Liver (tissue), 9 donors: ENCODE results near the gene PTBP3. TPM values are rescaled to one million over a fixed set of nuclear protein-coding genes. Genes with fewer than 3 reads are reported as not detected.

Experiments
- DNase-seq: peaks from one replicate; pipeline ENCODE4 v3.0.0-alpha.2; 2017; ENCODE audit warnings: low spot score
- H3K27ac ChIP-seq, 2 donors: one replicate each; pipeline ENCODE4 v1.7.0; 2013; ENCODE audit warnings: inconsistent platforms in 2 of 2, low read length in 2 of 2, control low read depth in 1 of 2, low read depth in 1 of 2, mild to moderate bottlenecking in 1 of 2
- H3K27me3 ChIP-seq, 4 donors: one replicate each; pipeline versions ENCODE4 v1.6.1 to v1.7.0; 2013; ENCODE audit warnings: low read length in 3 of 4, inconsistent platforms in 1 of 4, mild to moderate bottlenecking in 1 of 4, moderate library complexity in 1 of 4; ENCODE audit not compliant: control insufficient read depth in 4 of 4, insufficient read depth in 4 of 4
- H3K36me3 ChIP-seq, 4 donors: one replicate each; pipeline versions ENCODE4 v1.6.1 to v1.7.0; 2013; ENCODE audit warnings: low read length in 3 of 4, mild to moderate bottlenecking in 3 of 4, low read depth in 1 of 4, moderate library complexity in 1 of 4; ENCODE audit not compliant: control insufficient read depth in 4 of 4, insufficient read depth in 3 of 4
- H3K4me1 ChIP-seq, 4 donors: one replicate each; pipeline versions ENCODE4 v1.6.1 to v1.7.0; 2013; ENCODE audit warnings: low read length in 3 of 4, mild to moderate bottlenecking in 3 of 4, moderate library complexity in 1 of 4; ENCODE audit not compliant: control insufficient read depth in 4 of 4, insufficient read depth in 4 of 4
- H3K4me3 ChIP-seq, 3 donors: one replicate each; pipeline versions ENCODE4 v1.6.1 to v1.7.0; 2013; ENCODE audit warnings: low read length in 3 of 3, control low read depth in 1 of 3, low read depth in 1 of 3, mild to moderate bottlenecking in 1 of 3
- H3K9ac ChIP-seq, 2 donors: one replicate each; pipeline ENCODE4 v1.7.0; 2013; ENCODE audit warnings: low read length in 2 of 2, mild to moderate bottlenecking in 2 of 2, moderate library complexity in 2 of 2, control low read depth in 1 of 2, low read depth in 1 of 2
- H3K9me3 ChIP-seq, 4 donors: one replicate each; pipeline versions ENCODE4 v1.6.1 to v1.7.0; 2013; ENCODE audit warnings: low read length in 3 of 4; ENCODE audit not compliant: control insufficient read depth in 4 of 4
- EGR1 ChIP-seq, 2 donors: IDR thresholded peaks; 2 replicates each; pipeline ENCODE4 v1.6.1; 2016 to 2018; ENCODE audit warnings: antibody characterized with exemption in 2 of 2, low read depth in 2 of 2
- FOXA1 ChIP-seq: IDR thresholded peaks from 2 replicates; pipeline ENCODE4 v1.6.1; 2016; ENCODE audit warnings: antibody characterized with exemption
- FOXA2 ChIP-seq: IDR thresholded peaks from 2 replicates; pipeline ENCODE4 v1.6.1; 2016; ENCODE audit warnings: antibody characterized with exemption
- HNF4G ChIP-seq: IDR thresholded peaks from 2 replicates; pipeline ENCODE4 v1.6.1; 2016; ENCODE audit warnings: antibody characterized with exemption
- JUND ChIP-seq, 2 donors: IDR thresholded peaks; 2 replicates each; pipeline ENCODE4 v1.6.1; 2016; ENCODE audit warnings: antibody characterized with exemption in 2 of 2
- RAD21 ChIP-seq, 2 donors: IDR thresholded peaks; 2 replicates each; pipeline ENCODE4 v1.6.1; 2016; ENCODE audit warnings: antibody characterized with exemption in 2 of 2, mild to moderate bottlenecking in 2 of 2
- RXRA ChIP-seq, 2 donors: IDR thresholded peaks; 2 replicates each; pipeline ENCODE4 v1.6.1; 2017 to 2018; ENCODE audit warnings: antibody characterized with exemption in 2 of 2, mild to moderate bottlenecking in 1 of 2
- SP1 ChIP-seq: IDR thresholded peaks from 2 replicates; pipeline ENCODE4 v1.6.1; 2018; ENCODE audit warnings: antibody characterized with exemption, mild to moderate bottlenecking
- TAF1 ChIP-seq: conservative IDR thresholded peaks from 2 replicates; pipeline ENCODE4 v1.6.1; 2016; ENCODE audit warnings: antibody characterized with exemption, mild to moderate bottlenecking
- YY1 ChIP-seq: IDR thresholded peaks from 2 replicates; pipeline ENCODE4 v1.6.1; 2016; ENCODE audit warnings: antibody characterized with exemption, mild to moderate bottlenecking
- WGBS: extraction: QIAGEN DNeasy Blood & Tissue Kit; methylation state at CpG from one replicate; pipeline ENCODE4 v1.1.7; 2013; 5-methylcytosine and 5-hydroxymethylcytosine counted together
- polyA plus RNA-seq, 2 donors: library from polyadenylated mRNA; stranded (reverse) in 1 of 2; unstranded in 1 of 2; fragments of 200-250 nt in 1 of 2; fragments of >200 nt in 1 of 2; fragmentation: Nextera tagmentation in 1 of 2; extraction: Ambion mirVana in 1 of 2; gene quantifications; one replicate each; pipeline versions ENCODE4 v1.2.1 to v1.2.3, GENCODE V29; 2013 to 2015
- total RNA-seq, 2 donors: library from RNA; depleted of rRNA; stranded (reverse); fragments of >200 nt; gene quantifications; one replicate each; pipeline ENCODE4 v1.2.3, GENCODE V29; 2014
- TF ChIP-seq, protein P1 (sequence below): IDR thresholded peaks from 2 replicates; pipeline ENCODE4 v1.6.1; 2016; ENCODE audit warnings: antibody characterized with exemption
- TF ChIP-seq, protein P2 (sequence below): IDR thresholded peaks from 2 replicates; pipeline ENCODE4 v1.6.1; 2016; ENCODE audit warnings: antibody characterized with exemption
- TF ChIP-seq, protein P3 (sequence below): fragments of 150-350 bp; IDR thresholded peaks from 2 replicates; pipeline ENCODE4 v1.5.1; 2017; ENCODE audit warnings: improper control_type of control experiment, low read depth, low read length; ENCODE audit not compliant: missing input control
- TF ChIP-seq, protein P4 (sequence below): IDR thresholded peaks from 2 replicates; pipeline ENCODE4 v1.6.1; 2016; ENCODE audit warnings: antibody characterized with exemption, mild to moderate bottlenecking
- TF ChIP-seq, protein P5 (sequence below): IDR thresholded peaks from 2 replicates; pipeline ENCODE4 v1.6.1; 2016; ENCODE audit warnings: antibody characterized with exemption
- donor health status: healthy.
- donor health status: healthy.
- donor health status: healthy.
- donor health status: healthy.
- donor health status: healthy.

PTBP3 gene
- total and polyA plus RNA-seq, 4 donors, result 4.3 to 34.1 (median 9.2) TPM

DNA sequence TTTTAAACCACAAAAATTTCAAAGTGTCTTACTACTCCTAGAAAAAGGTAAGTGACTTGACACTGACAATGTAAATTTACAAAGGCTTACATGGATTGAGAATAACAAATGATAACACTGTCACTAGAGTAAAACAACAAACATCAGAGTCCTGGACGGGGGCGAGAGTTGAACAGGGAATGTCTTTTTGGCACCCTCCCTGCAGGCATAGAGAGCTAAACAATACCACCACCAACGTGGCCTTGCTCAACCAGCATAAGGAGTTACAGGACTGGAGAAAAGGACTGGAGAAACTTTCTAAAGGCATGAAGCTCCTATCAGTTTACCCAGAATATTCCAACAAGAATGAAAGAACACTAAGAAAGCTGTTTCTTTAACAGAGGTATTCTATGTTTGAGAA, 55.3 kb downstream of the PTBP3 start:
- no peak for DNase-seq
- Histone ChIP-seq H3K27me3 (no peaks in the 10 kb centered on the region), H3K4me3 (no peak overlapping the region), H3K9ac (no peak overlapping the region), H3K9me3 (no peaks in the 10 kb centered on the region), H3K36me3 (no peaks in the 10 kb centered on the region), H3K27ac (no peak overlapping the region), H3K4me1 (peaks cover 0 to 3% (median 0%) of the 10 kb centered on the region in 4 donors)
- TF ChIP-seq RXRA (IDR thresholded peaks at IDR 0.05) (no peak), SP1 (no peak), YY1 (no peak), HNF4G (no peak), TAF1 (no peak), EGR1 (IDR thresholded peaks at IDR 0.05; ENCODE audit: low read depth in 2 of 2) (no peak), JUND (IDR thresholded peaks at IDR 0.05) (no peak)
- TF ChIP-seq, protein P1, sequence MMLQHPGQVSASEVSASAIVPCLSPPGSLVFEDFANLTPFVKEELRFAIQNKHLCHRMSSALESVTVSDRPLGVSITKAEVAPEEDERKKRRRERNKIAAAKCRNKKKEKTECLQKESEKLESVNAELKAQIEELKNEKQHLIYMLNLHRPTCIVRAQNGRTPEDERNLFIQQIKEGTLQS, result no peak
- TF ChIP-seq, protein P2, sequence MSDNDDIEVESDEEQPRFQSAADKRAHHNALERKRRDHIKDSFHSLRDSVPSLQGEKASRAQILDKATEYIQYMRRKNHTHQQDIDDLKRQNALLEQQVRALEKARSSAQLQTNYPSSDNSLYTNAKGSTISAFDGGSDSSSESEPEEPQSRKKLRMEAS, result no peak
- TF ChIP-seq, protein P3, sequence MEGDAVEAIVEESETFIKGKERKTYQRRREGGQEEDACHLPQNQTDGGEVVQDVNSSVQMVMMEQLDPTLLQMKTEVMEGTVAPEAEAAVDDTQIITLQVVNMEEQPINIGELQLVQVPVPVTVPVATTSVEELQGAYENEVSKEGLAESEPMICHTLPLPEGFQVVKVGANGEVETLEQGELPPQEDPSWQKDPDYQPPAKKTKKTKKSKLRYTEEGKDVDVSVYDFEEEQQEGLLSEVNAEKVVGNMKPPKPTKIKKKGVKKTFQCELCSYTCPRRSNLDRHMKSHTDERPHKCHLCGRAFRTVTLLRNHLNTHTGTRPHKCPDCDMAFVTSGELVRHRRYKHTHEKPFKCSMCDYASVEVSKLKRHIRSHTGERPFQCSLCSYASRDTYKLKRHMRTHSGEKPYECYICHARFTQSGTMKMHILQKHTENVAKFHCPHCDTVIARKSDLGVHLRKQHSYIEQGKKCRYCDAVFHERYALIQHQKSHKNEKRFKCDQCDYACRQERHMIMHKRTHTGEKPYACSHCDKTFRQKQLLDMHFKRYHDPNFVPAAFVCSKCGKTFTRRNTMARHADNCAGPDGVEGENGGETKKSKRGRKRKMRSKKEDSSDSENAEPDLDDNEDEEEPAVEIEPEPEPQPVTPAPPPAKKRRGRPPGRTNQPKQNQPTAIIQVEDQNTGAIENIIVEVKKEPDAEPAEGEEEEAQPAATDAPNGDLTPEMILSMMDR, result no peak
- TF ChIP-seq, protein P4, sequence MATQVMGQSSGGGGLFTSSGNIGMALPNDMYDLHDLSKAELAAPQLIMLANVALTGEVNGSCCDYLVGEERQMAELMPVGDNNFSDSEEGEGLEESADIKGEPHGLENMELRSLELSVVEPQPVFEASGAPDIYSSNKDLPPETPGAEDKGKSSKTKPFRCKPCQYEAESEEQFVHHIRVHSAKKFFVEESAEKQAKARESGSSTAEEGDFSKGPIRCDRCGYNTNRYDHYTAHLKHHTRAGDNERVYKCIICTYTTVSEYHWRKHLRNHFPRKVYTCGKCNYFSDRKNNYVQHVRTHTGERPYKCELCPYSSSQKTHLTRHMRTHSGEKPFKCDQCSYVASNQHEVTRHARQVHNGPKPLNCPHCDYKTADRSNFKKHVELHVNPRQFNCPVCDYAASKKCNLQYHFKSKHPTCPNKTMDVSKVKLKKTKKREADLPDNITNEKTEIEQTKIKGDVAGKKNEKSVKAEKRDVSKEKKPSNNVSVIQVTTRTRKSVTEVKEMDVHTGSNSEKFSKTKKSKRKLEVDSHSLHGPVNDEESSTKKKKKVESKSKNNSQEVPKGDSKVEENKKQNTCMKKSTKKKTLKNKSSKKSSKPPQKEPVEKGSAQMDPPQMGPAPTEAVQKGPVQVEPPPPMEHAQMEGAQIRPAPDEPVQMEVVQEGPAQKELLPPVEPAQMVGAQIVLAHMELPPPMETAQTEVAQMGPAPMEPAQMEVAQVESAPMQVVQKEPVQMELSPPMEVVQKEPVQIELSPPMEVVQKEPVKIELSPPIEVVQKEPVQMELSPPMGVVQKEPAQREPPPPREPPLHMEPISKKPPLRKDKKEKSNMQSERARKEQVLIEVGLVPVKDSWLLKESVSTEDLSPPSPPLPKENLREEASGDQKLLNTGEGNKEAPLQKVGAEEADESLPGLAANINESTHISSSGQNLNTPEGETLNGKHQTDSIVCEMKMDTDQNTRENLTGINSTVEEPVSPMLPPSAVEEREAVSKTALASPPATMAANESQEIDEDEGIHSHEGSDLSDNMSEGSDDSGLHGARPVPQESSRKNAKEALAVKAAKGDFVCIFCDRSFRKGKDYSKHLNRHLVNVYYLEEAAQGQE, result no peak
- 55% methylated on average over 3 of the region's 3 CpGs for WGBS

DNA sequence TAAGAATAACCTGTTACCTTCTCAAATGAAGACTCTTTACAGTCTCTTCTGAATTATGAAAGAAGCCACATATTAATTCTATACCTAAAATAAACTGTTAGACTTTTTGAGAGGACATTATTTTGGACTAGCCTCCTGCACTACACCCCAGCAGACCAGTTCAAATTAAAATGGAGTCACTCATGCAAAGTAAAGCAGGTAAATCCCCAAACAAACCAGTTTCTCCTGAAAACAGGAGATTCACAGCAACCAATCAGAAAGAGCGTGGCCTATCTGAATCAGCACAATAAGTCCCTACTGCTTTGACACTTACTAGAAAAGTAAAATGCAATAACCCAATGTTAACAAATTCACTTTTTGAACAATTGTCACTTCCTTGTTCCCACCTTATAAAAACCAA, 58.8 kb downstream of the PTBP3 start:
- TF ChIP-seq SP1 (no peak), RAD21 (IDR thresholded peaks at IDR 0.05) (no peak), FOXA2 (no peak), TAF1 (no peak), HNF4G (no peak), EGR1 (IDR thresholded peaks at IDR 0.05; ENCODE audit: low read depth in 2 of 2) (no peak), YY1 (no peak), FOXA1 (no peak)
- TF ChIP-seq, protein P1, result no peak
- TF ChIP-seq, protein P4, result no peak
- TF ChIP-seq, protein P5, sequence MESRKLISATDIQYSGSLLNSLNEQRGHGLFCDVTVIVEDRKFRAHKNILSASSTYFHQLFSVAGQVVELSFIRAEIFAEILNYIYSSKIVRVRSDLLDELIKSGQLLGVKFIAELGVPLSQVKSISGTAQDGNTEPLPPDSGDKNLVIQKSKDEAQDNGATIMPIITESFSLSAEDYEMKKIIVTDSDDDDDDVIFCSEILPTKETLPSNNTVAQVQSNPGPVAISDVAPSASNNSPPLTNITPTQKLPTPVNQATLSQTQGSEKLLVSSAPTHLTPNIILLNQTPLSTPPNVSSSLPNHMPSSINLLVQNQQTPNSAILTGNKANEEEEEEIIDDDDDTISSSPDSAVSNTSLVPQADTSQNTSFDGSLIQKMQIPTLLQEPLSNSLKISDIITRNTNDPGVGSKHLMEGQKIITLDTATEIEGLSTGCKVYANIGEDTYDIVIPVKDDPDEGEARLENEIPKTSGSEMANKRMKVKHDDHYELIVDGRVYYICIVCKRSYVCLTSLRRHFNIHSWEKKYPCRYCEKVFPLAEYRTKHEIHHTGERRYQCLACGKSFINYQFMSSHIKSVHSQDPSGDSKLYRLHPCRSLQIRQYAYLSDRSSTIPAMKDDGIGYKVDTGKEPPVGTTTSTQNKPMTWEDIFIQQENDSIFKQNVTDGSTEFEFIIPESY, result no peak
- no peak for DNase-seq
- no peaks in the 10 kb centered on the region for H3K27me3 ChIP-seq
- H3K4me1 ChIP-seq, result peaks cover 0 to 1% (median 0%) of the 10 kb centered on the region in 4 donors
- 97% methylated on average over 1 of the region's 1 CpG for WGBS
- no peak overlapping the region for H3K9ac ChIP-seq
- H3K9me3 ChIP-seq, result no peaks in the 10 kb centered on the region
- no peak overlapping the region for H3K4me3 ChIP-seq
- H3K27ac ChIP-seq, result no peak overlapping the region
- H3K36me3 ChIP-seq, result no peaks in the 10 kb centered on the region
